OCI-LY7 (cell line): ENCODE results near the gene SPRYD7.

Experiments used
- EZH2phosphoT487 ChIP-seq: fragments of 200-600 bp; sonication (generic); IDR thresholded peaks from 2 replicates; pipeline ENCODE4 v1.6.1; 2018; ENCODE audit warnings: low read depth, borderline replicate concordance, mild to moderate bottlenecking, mixed run types, antibody characterized with exemption, low read length, moderate library complexity, mixed read lengths
- TF ChIP-seq, protein P1 (sequence below): fragments of 200-600 bp; sonication (generic); conservative IDR thresholded peaks from 2 replicates; pipeline ENCODE4 v1.5.1; 2014; ENCODE audit warnings: mild to moderate bottlenecking, antibody characterized with exemption, low read length, moderate library complexity, mixed read lengths

GRCh38 chr13:49927755-49928154 is 8.4 kb downstream of the SPRYD7 start:
- TF ChIP-seq, protein P1, sequence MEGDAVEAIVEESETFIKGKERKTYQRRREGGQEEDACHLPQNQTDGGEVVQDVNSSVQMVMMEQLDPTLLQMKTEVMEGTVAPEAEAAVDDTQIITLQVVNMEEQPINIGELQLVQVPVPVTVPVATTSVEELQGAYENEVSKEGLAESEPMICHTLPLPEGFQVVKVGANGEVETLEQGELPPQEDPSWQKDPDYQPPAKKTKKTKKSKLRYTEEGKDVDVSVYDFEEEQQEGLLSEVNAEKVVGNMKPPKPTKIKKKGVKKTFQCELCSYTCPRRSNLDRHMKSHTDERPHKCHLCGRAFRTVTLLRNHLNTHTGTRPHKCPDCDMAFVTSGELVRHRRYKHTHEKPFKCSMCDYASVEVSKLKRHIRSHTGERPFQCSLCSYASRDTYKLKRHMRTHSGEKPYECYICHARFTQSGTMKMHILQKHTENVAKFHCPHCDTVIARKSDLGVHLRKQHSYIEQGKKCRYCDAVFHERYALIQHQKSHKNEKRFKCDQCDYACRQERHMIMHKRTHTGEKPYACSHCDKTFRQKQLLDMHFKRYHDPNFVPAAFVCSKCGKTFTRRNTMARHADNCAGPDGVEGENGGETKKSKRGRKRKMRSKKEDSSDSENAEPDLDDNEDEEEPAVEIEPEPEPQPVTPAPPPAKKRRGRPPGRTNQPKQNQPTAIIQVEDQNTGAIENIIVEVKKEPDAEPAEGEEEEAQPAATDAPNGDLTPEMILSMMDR, result no peak
- TF ChIP-seq EZH2phosphoT487, result no peak
